Left colon (tissue), 2 donors: ENCODE measurements around the gene SLITRK1. TPM values are rescaled to one million over a fixed set of nuclear protein-coding genes. Genes with fewer than 3 reads are reported as not detected.

Experiments used
- ATAC-seq: fragments of 200-7000 bp; cut with Tn5 transposase; one replicate; pipeline ENCODE4 v1.9.1; 2020; ENCODE audit warnings: mild to moderate bottlenecking, moderate library complexity
- DNase-seq, 2 donors: peaks; one replicate each; pipeline ENCODE4 v3.0.0-alpha.2; 2020
- intact Hi-C, 2 donors: fragments of 100-400 bp; cut with DNase I in 1 of 2; cut with micrococcal nuclease in 1 of 2; formaldehyde crosslinking; loops; one replicate each; pipeline versions ENCODE4 v1.11.2 to v1.14.0; 2022; cut with DNase I, micrococcal nuclease
- total RNA-seq, 2 donors: library from RNA; stranded (reverse); fragmentation: NEBNext Ultra II Directional; extraction: Animal tissue kit (Norgen Biotek cat#: 25700); gene quantifications; one replicate each; pipeline ENCODE4 v1.2.1, GENCODE V29; 2021
- donor health status: DM: no; HTN: no; CAD: no.
- donor health status: DM: yes; HTN: yes; CAD: no.

SLITRK1 gene
- total RNA-seq, 2 donors from 2014 or later, result 0.06 TPM; not detected in 1

DNA sequence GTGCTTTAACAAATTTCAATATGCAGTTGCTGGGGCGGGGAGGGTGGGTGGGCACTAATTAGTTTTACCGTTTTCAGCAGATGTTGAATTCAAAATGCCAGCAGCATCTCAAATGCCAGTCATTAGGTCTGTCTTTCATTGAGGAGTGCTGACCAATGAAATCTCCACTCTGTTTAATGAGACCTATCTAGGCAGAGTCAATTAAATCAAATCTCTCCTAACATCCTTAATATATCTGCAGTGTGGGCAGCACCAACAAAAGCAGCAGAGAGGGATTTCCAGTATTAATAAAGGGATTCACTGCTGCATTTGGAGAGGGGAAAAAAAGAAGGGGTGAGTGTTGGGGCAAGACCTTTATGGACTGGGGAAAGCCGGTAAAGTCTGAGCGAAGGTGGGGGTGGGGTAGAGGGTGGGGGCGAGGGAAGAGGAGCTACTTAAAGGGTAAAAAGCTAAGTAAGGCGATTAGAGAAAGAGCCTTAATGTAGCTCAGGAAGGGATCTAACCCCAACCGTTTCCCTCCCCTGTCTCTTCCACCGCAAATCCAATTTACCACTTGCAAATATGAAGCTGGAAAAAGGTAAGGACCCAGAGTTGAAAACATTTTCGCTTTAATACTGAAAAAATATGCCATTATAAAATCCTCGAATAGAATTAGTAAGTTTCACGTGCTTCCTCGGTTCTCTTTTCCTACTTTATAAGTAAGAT, 4.5 kb downstream of the SLITRK1 start:
- ATAC-seq, result no peak
- intact Hi-C loops, result no loop called here
- no peak for DNase-seq

DNA sequence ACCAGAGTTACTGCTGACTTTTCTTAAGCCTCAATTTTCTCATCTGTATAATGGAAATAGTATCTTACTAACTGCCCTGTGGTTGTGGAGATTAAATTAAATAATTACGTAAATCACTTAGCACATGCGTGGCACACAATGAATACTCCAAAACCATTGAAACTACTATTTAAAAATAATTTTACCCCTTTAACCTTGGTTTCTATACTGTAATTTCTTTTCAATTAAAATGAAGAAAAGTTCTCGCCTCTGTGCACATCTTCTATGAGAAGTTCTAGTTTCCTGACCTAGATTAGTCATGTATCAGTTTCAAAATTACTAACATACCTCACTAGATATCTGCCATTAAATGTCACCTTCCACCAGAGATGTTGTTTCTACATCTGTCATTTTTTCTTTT, 5.7 kb downstream of the SLITRK1 start:
- DNase-seq, result no peak
- intact Hi-C loops, result no loop called here
- ATAC-seq, result no peak

DNA sequence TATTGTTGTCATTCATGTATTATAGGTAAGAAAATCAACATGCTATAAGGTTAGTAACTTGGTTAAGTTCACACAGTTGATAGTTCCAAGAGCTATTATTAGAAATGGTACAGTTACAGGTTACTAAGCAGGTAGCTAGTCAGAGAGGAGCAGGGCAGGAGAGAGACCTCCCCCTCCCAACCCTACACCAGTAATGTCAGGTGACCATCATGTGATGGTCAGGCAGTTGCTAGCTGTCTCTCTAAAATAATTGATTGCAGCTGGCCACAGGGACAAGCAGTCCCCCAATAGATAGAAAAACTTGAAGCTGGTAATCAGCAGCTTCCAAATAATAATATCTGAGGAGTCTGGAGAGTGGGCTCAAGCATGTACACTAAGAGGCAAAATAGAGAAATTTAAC, 14.6 kb downstream of the SLITRK1 start:
- intact Hi-C loops, result no loop called here
- DNase-seq (no peak), ATAC-seq (no peak)

DNA sequence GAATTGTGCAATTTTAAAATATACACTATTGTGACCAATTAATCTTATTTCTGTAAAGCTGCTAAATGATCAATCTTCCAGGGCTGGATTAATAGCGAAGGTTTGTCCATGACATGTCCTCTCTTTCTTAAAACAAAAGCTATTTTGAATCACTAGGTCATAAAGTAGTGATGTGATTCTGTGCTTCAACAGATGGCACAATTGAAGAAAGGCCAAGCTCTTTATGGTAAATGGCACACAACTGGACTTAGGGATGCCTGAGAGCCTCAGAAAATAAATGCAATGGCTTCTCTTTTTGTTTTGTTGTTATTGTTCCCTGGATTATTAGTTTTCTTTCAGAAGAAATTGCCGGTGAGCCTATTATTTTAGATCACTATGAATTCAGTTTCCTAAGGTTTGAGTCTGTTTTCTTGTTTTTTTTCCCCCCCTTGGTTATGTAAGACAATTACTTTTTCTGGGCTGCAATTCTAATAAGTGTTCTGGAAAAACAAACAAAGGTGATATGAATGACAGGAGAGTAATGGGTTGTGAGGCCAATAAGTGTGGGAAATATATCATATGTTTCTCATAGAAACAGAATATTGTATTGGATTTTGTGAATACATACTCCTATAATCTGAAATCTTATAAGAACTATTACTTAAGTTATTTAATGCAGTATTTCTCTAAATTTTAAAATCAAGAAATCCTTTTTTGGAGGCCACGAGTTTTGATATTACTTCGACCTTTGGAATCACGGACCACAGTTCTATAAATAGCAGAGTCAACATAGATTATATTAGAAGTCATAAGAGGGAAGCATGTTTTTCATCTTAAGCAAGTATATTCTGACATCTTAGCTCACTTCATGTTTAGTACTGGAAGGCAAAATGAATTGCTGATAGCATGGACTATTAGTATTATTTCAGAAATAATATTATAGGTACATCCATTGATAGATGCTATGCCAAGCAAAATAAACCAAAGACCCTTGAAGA, 16.8 kb downstream of the SLITRK1 start:
- intact Hi-C loops, result no loop called here
- ATAC-seq (no peak), DNase-seq (no peak)

DNA sequence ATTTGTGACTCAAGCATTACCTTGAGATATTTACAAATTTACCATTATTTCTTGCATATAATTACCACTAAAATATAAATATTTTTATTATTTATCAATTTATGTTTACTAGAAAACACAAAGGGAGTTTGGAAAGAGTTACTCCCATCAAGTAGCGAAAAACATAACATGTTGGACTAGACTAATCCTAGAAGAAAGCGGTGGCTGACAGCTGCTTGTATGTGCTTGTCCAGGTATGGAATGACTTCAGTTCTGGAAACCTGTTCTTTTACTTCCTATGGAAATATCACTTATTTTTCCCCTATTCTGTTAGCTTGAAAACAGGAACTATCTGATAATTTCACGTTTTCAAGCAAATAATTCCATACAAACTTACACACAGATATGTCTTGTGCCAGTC, 28.5 kb downstream of the SLITRK1 start:
- ATAC-seq, result no peak
- DNase-seq, result no peak
- intact Hi-C loops, result no loop called here

DNA sequence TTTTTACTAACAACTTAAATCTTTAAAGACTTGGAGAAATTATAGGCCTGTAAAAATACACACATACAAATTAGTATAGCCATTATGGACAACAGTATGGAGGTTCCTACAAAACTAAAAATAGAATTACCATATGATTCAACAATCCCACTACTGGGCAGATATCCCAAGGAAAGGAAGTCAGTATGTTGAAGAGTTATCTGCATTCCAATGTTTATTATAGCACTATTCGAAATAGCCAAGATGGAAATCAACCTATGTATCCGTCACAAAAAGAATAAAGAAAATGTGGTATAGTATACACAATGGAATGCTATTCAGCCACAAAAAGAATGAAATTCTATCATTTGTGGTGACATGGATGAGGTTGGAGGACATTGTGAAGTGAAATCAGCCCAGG, 37.2 kb downstream of the SLITRK1 start:
- no peak for ATAC-seq
- no peak for DNase-seq
- intact Hi-C loops, result no loop called here

DNA sequence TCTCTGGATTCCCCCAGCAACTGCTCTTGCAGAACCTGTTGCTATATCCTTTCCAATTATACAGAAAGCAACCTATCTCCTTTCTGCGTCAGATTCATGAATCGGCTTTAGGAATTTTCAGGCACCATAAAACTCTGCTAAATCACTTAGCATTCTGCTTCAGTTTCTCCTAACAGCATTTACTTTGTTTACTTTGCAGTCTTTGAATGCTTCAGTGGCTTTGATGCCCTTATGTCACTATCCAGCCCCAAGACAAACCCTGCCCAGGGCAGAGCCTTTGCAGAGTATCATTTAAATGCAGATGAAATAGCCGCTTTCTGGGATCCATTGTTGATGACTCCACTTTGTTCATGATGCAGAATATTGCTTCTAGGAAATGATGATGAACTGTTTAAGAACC, 43.1 kb downstream of the SLITRK1 start:
- no peak for ATAC-seq
- intact Hi-C loops, result no loop called here
- no peak for DNase-seq

DNA sequence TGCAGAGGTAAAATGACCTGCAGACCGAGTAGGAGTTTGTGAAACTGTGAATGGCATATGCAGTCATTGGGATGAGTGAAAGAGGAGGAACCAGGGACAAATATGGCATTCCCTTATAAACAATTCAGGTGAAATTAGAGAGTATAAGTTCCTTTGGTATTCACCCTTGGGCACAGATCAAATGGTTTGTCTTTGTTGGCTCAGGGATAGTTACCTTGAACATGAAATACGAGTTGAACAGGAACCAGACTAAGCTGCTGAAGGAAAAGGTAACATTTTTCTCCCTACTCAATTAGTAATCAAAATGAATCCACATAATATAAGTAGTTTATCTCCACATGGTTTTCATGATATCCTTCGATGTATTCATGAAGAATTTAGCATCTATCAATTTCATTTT, 50.5 kb downstream of the SLITRK1 start:
- ATAC-seq (no peak), DNase-seq (no peak)
- intact Hi-C loops, result no loop called here

DNA sequence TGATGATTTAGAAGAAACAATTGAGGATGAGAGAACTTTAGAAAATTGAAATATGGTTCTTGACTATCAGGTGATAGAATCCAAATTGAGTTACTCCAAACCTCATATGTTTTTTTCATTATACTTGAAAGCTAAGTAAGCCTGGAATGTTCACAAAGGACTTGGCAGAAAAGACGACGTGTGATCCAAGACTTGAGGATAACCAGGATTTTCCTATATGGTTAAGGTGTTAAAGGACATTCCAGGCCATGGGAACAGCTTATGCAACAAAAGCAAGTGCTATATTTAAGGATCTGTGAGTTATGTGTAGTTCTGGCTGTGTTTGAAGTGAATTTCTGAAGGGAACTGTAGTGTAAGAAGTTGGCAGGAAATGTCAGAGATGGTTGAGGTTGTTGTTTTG, 52.5 kb downstream of the SLITRK1 start:
- ATAC-seq, result no peak
- no peak for DNase-seq
- intact Hi-C loops, result no loop called here

DNA sequence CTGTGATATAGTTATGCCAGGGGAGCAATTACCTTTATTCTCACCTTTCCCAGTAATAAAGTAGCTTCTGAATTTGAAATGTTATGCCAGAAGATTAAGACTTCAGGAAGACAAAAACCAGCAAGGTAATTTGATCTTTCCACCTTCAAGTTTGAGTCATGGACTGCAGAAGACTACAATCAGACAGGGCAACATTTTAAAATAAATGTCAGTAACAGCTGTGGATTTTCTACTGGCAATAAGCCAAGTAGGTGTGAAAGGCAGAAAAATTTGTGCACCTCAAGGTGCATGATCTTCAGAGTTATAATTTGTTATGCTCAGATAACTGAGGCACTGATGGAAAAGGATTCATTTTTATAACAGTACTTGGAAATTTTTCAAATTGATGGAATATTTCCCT, 54.9 kb downstream of the SLITRK1 start:
- ATAC-seq, result no peak
- DNase-seq, result no peak

More for the DNA sequence above, 54.9 kb downstream of the SLITRK1 start:
- intact Hi-C loops, result no loop called here
